Heart right ventricle (tissue), 16 donors: ENCODE data around the gene TAF5. TPM values are rescaled to one million over a fixed set of nuclear protein-coding genes. Genes with fewer than 3 reads are reported as not detected.

ENCODE experiments used
- ATAC-seq, 8 donors: fragments of 200-7000 bp; cut with Tn5 transposase; one replicate each; pipeline ENCODE4 v1.9.1; 2020; ENCODE audit warnings: mild to moderate bottlenecking in 8 of 8, moderate library complexity in 8 of 8, moderate number of reproducible peaks in 1 of 8
- DNase-seq, 2 donors: peaks; one replicate each; pipeline ENCODE4 v3.0.0-alpha.2; 2020
- H3K27ac ChIP-seq, 10 donors: fragments of 200-600 bp; sonication (generic) in 2 of 10; one replicate each; pipeline versions ENCODE4 v1.5.0 to v1.8.0; 2020 to 2022; ENCODE audit warnings: mild to moderate bottlenecking in 3 of 10
- H3K27me3 ChIP-seq, 7 donors: fragments of 200-600 bp; one replicate each; pipeline ENCODE4 v1.8.0; 2021 to 2022; ENCODE audit warnings: mild to moderate bottlenecking in 2 of 7
- H3K36me3 ChIP-seq, 9 donors: fragments of 200-600 bp; sonication (generic) in 1 of 9; one replicate each; pipeline versions ENCODE4 v1.5.0 to v1.8.0; 2020 to 2022; ENCODE audit warnings: mild to moderate bottlenecking in 2 of 9
- H3K4me1 ChIP-seq, 9 donors: fragments of 200-600 bp; sonication (generic) in 1 of 9; one replicate each; pipeline versions ENCODE4 v1.5.0 to v1.8.0; 2020 to 2022; ENCODE audit warnings: mild to moderate bottlenecking in 4 of 9
- H3K4me3 ChIP-seq, 10 donors: fragments of 200-600 bp; sonication (generic) in 2 of 10; one replicate each; pipeline versions ENCODE4 v1.5.0 to v1.8.0; 2020 to 2022; ENCODE audit warnings: mild to moderate bottlenecking in 7 of 10, moderate library complexity in 2 of 10
- H3K9me3 ChIP-seq, 11 donors: fragments of 200-600 bp in 10 of 11; sonication (generic) in 2 of 11; one replicate each; pipeline versions ENCODE4 v1.5.0 to v1.8.0; 2013 to 2022; ENCODE audit warnings: mild to moderate bottlenecking in 2 of 11, control low read depth in 1 of 11, moderate library complexity in 1 of 11
- CTCF ChIP-seq, 9 donors: fragments of 200-600 bp; sonication (generic) in 2 of 9; IDR thresholded peaks; one replicate each; pipeline versions ENCODE4 v1.5.0 to v1.8.0; 2021 to 2022; ENCODE audit warnings: antibody characterized with exemption in 9 of 9, mild to moderate bottlenecking in 5 of 9, moderate library complexity in 1 of 9
- WGBS, 2 donors: extraction: QIAGEN DNeasy Blood & Tissue Kit; methylation state at CpG; one replicate each; pipeline ENCODE4 v1.1.7; 2013; ENCODE audit warnings: inconsistent platforms in 1 of 2; 5-methylcytosine and 5-hydroxymethylcytosine counted together
- intact Hi-C, 10 donors: fragments of 100-400 bp; cut with DNase I; formaldehyde crosslinking; loops; one replicate each; pipeline versions ENCODE4 v1.11.1 to v1.14.2; 2022
- long read RNA-seq, 3 donors: library from polyadenylated mRNA; unstranded; transcript quantifications; one replicate each; pipeline ENCODE4 v2.0.0, GENCODE V29; 2020 to 2021
- polyA plus RNA-seq, 2 donors: library from polyadenylated mRNA; stranded (reverse); fragments of 200-250 nt; gene quantifications; one replicate each; pipeline ENCODE4 v1.2.3, GENCODE V29; 2013
- total RNA-seq, 10 donors: library from RNA; stranded (reverse); fragmentation: NEBNext Ultra II Directional in 3 of 10; extraction: Animal tissue kit (Norgen Biotek cat#: 25700) in 3 of 10; gene quantifications; one replicate each; pipeline versions ENCODE4 v1.2.1 to v1.2.4, GENCODE V29; 2021 to 2023
- donor health status: Arrhythmogenic right ventricular cardiomyopathy.
- donor health status: ischemic (EF 13 %, LVEDD 7.1; RV severe dilation, severe dysfunction).
- donor health status: healthy with polysubstance abuse.
- donor health status: DM: no; HTN: yes; CAD: no.
- donor health status: DM: no; HTN: no; CAD: no.
- donor health status: ischemic (EF 25% LVEDD 6.9; RV normal size, moderate dysfunction).
- donor health status: ischemic (EF 25% LVEDD 5.7; RV mildly dilated, moderate dysfunction).
- donor health status: healthy.
- donor health status: DM: yes; HTN: yes; CAD: no.
- donor health status: Ischemic cardiomyopathy.
- donor health status: ischemic (EF 35%, LVEDD 5.7; RV mildly dilated, moderate dysfunction).
- donor health status: nonischemic (EF 11% LVEDD 7.7; RV severe dilation, severe dysfunction).
- donor health status: DM: yes; HTN: yes; CAD: no.
- donor health status: PGD.
- donor health status: ischemic (EF 29% LVEDD 5.4; RV normal size, mild dysfunction).
- donor health status: nonischemic (EF 23%, LVEDD 6.1; RV moderate dilation, normal function).

Gene TAF5
- total RNA-seq, result 1 to 10 TPM; 1.5 to 3.8 (median 2.1) TPM
- polyA plus RNA-seq, result 1 to 10 TPM; 1.5 to 2.2 TPM
- long read RNA-seq, donor 1, transcript TAF5-201 (11 exons, 3,268 nt), result major isoform, 8 of 13 reads
- long read RNA-seq, donor 1, partial matches to known transcripts, result 3 of 13 reads
- long read RNA-seq, donor 1, other reads (novel, unspliced or antisense), result 2 of 13 reads
- long read RNA-seq, donor 2, partial matches to known transcripts, result 4 of 8 reads
- long read RNA-seq, donor 2, other reads (novel, unspliced or antisense), result 0 of 8 reads
- long read RNA-seq, donor 3, partial matches to known transcripts, result 4 of 7 reads
- long read RNA-seq, donor 3, other reads (novel, unspliced or antisense), result 2 of 7 reads

GRCh38 chr10:103367782-103368518 is at the start of gene TAF5:
Gene TAF5 (plus strand): TSS chr10:103367976. CDS start chr10:103367990, 14 bp downstream.
- H3K9me3 ChIP-seq, result no peaks in the 10 kb centered on the region
- H3K27me3 ChIP-seq, result no peaks in the 10 kb centered on the region
- intact Hi-C loops, result no loop called here
- peak; percentile 89 to 95 for DNase-seq
- peak within 1 kb of the TSS; percentile 65 to 93 (median 90) for H3K27ac ChIP-seq
- H3K4me1 ChIP-seq, result peaks cover 0 to 24% (median 13%) of the 10 kb centered on the region in 9 donors
- TF ChIP-seq CTCF (IDR thresholded peaks at IDR 0.05), result peak in 2 of 9 donors; percentile 11 to 13
- H3K4me3 ChIP-seq, result peak within 1 kb of the TSS; percentile 82 to 98 (median 91)
- peak; percentile 81 to 93 (median 87) for ATAC-seq
- WGBS, 2 donors, result 0 to 1% methylated on average over 74 to 81 of the region's 81 CpGs
- peaks cover 0 to 6% (median 0%) of the 10 kb centered on the region in 9 donors for H3K36me3 ChIP-seq

- TF ChIP-seq CTCF (IDR thresholded peaks at IDR 0.05), result no peak
- no peaks in the 10 kb centered on the region for H3K27me3 ChIP-seq
- no peak overlapping the region for H3K4me3 ChIP-seq
- peaks cover 0 to 99% (median 24%) of the 10 kb centered on the region in 9 donors for H3K36me3 ChIP-seq
- intact Hi-C loops, result no loop called here
- DNase-seq (no peak), ATAC-seq (no peak)
- 88 to 98% methylated on average over 7 of the region's 7 CpGs for WGBS, 2 donors
- H3K27ac ChIP-seq, result no peak overlapping the region
- no peaks in the 10 kb centered on the region for H3K9me3 ChIP-seq
- no peaks in the 10 kb centered on the region for H3K4me1 ChIP-seq
These were observed 39.9 kb upstream of the TAF5 start for GRCh38 chr10:103327906-103328305.

DNA sequence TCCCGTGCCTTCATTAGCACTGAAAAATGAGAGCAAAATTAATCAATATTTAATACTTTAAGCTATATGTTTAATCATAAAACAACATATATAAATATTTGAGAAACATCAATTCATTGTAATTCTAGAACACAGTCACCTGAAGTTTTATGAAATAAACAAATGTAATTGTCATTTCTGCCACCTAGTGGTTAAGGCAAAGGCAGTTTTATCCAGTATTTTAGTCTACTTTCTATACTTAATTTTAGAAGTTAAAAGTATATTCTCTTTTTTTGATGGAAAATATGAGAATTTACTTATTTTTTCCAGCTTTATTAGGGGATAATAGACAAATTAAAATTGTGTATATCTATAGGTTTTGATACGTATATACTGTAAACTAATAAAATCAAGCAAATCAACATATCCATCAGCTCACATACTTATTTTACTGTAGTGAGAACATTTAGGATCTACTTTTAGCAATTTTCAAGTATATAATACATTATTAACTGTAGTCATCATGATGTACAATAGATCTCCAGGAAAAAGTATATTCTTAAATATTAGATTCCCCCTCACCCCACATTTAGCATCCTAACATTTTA is 33.7 kb upstream of the TAF5 start:
- ATAC-seq (no peak), DNase-seq (no peak)
- Histone ChIP-seq H3K9me3 (no peaks in the 10 kb centered on the region), H3K36me3 (peaks cover 0 to 89% (median 10%) of the 10 kb centered on the region in 9 donors), H3K4me3 (no peak overlapping the region), H3K27ac (no peak overlapping the region), H3K27me3 (no peaks in the 10 kb centered on the region), H3K4me1 (no peaks in the 10 kb centered on the region)
- peak; percentile 23 to 68 (median 58) for TF ChIP-seq CTCF (IDR thresholded peaks at IDR 0.05)
- 95 to 96% methylated on average over 2 of the region's 2 CpGs for WGBS, 2 donors
- intact Hi-C loops, result loop anchor here in 4 of 10 donors (5.0 to 10.0 kb wide), 3 partner anchors 417 to 499 kb away; partner anchors contain the start of genes CNNM2 (in 2 of the 4) and CYP17A1 (in 2 of the 4)

DNA sequence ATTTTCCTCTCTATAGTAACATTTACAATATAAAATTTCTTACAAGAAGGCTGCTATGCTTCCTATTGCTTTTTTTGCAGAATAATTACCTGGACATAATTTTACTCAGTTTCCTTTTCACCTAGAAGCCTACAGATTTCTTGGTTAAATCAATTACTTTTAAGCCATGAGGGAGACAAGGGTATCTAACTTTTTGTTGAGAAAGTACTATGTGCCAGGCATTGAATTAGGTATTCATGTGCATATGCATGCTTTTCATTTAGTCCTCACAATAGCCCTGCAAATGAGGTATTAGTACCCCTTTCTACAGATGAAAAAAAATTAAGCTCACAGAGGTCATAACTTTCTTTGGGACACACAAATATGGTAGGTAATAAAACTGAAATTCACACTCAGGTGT is 33.2 kb upstream of the TAF5 start:
- ATAC-seq, result no peak
- Histone ChIP-seq H3K9me3 (no peaks in the 10 kb centered on the region), H3K36me3 (peaks cover 0 to 88% (median 13%) of the 10 kb centered on the region in 9 donors), H3K27ac (no peak overlapping the region), H3K4me3 (no peak overlapping the region), H3K4me1 (no peaks in the 10 kb centered on the region), H3K27me3 (no peaks in the 10 kb centered on the region)
- no peak for DNase-seq
- intact Hi-C loops, result loop anchor here in 4 of 10 donors (5.0 to 10.0 kb wide), 3 partner anchors 417 to 500 kb away; partner anchors contain the start of genes CNNM2 (in 2 of the 4) and CYP17A1 (in 2 of the 4)
- TF ChIP-seq CTCF (IDR thresholded peaks at IDR 0.05), result no peak
